Kidney epithelial cell (primary cell): Measurements from ENCODE around the gene NOP56. TPM values are rescaled to one million over a fixed set of nuclear protein-coding genes. Genes with fewer than 3 reads are reported as not detected.

Experiments
- DNase-seq: peaks from one replicate; pipeline ENCODE4 v3.0.0-alpha.2; 2010; ENCODE audit warnings: low read depth
- H3K27me3 ChIP-seq: 2 replicates; pipeline ENCODE4 v1.6.0; 2011; ENCODE audit warnings: low read length; ENCODE audit not compliant: control insufficient read depth, insufficient read depth
- H3K36me3 ChIP-seq: 2 replicates; pipeline ENCODE4 v1.5.1; 2011; ENCODE audit warnings: low read length; ENCODE audit not compliant: control insufficient read depth, insufficient read depth
- H3K4me3 ChIP-seq: 2 replicates; pipeline ENCODE4 v1.5.1; 2011; ENCODE audit warnings: low read depth, mild to moderate bottlenecking, control low read depth, low read length
- CTCF ChIP-seq: IDR thresholded peaks from 2 replicates; pipeline ENCODE4 v1.5.1; 2011; ENCODE audit warnings: mild to moderate bottlenecking, moderate library complexity, low read length, control low read depth, inconsistent platforms; ENCODE audit not compliant: insufficient read depth, poor library complexity, severe bottlenecking
- total RNA-seq: library from RNA; depleted of rRNA; stranded (reverse); fragments of >200 nt; gene quantifications from 2 replicates; pipeline ENCODE4 v1.2.3, GENCODE V29; 2015

Gene NOP56
- total RNA-seq, 1 donor from 2014 or later: 141 TPM

DNA sequence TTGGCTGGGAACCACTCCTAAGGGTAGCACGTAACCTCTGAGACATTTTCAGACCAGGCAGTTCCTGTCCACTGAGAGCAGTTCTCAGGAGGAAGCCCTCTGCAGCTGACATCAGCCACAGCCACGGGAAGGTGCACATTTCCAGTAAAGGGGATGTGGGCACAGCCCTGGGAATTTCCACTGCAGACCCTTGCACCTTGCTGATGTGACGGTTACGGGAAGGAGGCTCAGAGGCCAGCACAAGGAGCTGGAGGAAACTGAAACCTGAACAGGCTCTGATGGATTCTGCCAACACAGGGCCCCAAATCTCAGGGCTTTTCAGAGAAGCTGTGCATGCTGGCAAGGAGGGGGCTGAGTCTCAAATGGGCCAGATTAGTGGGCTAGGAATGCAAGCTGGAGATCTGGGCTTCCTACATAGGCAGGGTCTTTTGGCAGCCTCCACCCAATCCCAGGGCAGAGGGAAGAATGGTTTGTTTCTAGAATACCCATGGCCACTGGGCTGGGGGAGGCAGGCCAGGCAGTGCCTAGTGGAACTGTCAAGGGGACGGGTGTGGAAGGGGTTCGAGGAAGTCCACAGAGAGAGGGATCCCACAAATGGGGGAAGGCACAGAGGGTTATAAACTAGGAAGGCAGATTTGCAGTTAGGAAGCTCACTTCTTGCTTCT, 54.4 kb downstream of the NOP56 start:
- no peak for TF ChIP-seq CTCF
- H3K27me3 ChIP-seq: peaks cover 11% of the 10 kb centered on the region
- no peak overlapping the region for H3K4me3 ChIP-seq
- H3K36me3 ChIP-seq: no peaks in the 10 kb centered on the region
- DNase-seq: no peak

DNA sequence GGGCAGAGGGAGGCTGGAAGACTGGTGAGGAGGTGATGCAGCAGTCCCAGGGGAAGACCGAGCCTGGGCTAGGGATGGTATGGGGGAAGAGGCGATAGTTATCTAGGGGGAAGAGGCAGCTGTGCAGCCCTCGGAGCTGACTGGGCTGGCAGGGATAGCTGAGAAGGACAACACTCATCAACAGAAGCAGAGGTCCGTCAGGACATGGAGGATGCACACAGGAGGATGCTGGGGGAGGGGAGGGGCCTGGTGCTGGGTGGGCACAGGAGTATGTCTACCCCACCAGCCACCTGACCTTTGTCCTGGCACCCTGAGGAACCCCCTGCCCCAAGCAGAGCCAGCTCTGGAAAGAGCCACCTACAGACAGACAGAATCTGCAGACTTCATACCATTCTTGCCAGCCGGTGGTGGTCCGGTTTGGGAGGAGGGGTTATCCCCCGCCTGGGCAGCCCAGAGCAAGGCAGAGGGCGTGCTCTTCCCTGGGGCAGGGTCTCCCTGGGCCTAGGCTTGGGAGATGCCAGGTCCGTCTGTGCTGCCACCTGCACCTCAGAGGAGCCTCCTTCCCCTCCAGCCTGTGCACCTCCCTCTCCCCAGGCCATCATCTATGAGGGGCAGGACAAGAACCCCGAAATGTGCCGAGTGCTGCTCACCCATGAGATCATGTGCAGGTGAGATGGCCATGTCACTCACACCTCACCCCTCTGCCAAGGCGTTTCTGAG, 55.1 kb downstream of the NOP56 start:
- no peak for DNase-seq
- Histone ChIP-seq H3K36me3 (no peaks in the 10 kb centered on the region), H3K27me3 (peaks cover 11% of the 10 kb centered on the region), H3K4me3 (no peak overlapping the region)
- no peak for TF ChIP-seq CTCF

Other genes starting within 250 kb of the NOP56 start
- 546 and 598 TPM in 2 replicates for gene SNRPB, start 181.8 kb upstream of the NOP56 start, total RNA-seq
- 6.2 and 9.9 TPM in 2 replicates for gene ZNF343, start 143.7 kb upstream of the NOP56 start, total RNA-seq
- gene TMC2, start 116.1 kb upstream of the NOP56 start, total RNA-seq: not detected in 2 replicates
- 99.7 and 118 TPM in 2 replicates for gene IDH3B, start 11.6 kb downstream of the NOP56 start, total RNA-seq
- gene EBF4, start 40.1 kb downstream of the NOP56 start, total RNA-seq: 8.1 and 9.7 TPM in 2 replicates
- gene CPXM1, start 148.0 kb downstream of the NOP56 start, total RNA-seq: 68.7 and 97.4 TPM in 2 replicates
- gene C20orf141, start 162.4 kb downstream of the NOP56 start, total RNA-seq: not detected in 2 replicates
- not detected in 2 replicates for gene TMEM239, start 163.7 kb downstream of the NOP56 start, total RNA-seq
- gene PCED1A, start 188.0 kb downstream of the NOP56 start, total RNA-seq: 30.4 and 35.5 TPM in 2 replicates
- 38.6 and 40.4 TPM in 2 replicates for gene VPS16, start 188.1 kb downstream of the NOP56 start, total RNA-seq
- gene PTPRA, start 220.8 kb downstream of the NOP56 start, total RNA-seq: 43.3 and 48.6 TPM in 2 replicates